Smooth muscle cell (in vitro differentiated cells): ENCODE data around the gene APBA2. TPM values are rescaled to one million over a fixed set of nuclear protein-coding genes. Genes with fewer than 3 reads are reported as not detected.
A peak's percentile ranks its signal among the peaks of the same experiment; 100 is the strongest.

ENCODE experiments used
- DNase-seq: peaks from one replicate; lab custom pipeline; 2025; ENCODE audit not compliant: unreplicated experiment; lab: John Stamatoyannopoulos, UW
- H2AFZ ChIP-seq: fragments of 200-600 bp; sonication (generic); 2 replicates; pipeline ENCODE4 v1.6.0; 2016; ENCODE audit warnings: antibody characterized with exemption, low read depth, mild to moderate bottlenecking
- H3F3A ChIP-seq: fragments of 200-600 bp; sonication (generic); 2 replicates; pipeline ENCODE4 v1.6.0; 2017; ENCODE audit warnings: antibody characterized with exemption, low read depth
- H3K27ac ChIP-seq: fragments of 200-600 bp; sonication (generic); 2 replicates; pipeline ENCODE4 v1.5.1; 2016; ENCODE audit warnings: low read depth, mild to moderate bottlenecking
- H3K27me3 ChIP-seq: fragments of 200-600 bp; sonication (generic); 2 replicates; pipeline ENCODE4 v1.6.1; 2016; ENCODE audit warnings: low read depth, mild to moderate bottlenecking
- H3K36me3 ChIP-seq: fragments of 200-600 bp; sonication (generic); 2 replicates; pipeline ENCODE4 v1.5.1; 2016; ENCODE audit warnings: low read depth
- H3K4me1 ChIP-seq: fragments of 200-600 bp; sonication (generic); 2 replicates; pipeline ENCODE4 v1.5.1; 2016; ENCODE audit warnings: low read depth
- H3K4me2 ChIP-seq: fragments of 200-600 bp; sonication (generic); 2 replicates; pipeline ENCODE4 v1.6.0; 2016; ENCODE audit warnings: mild to moderate bottlenecking
- H3K4me3 ChIP-seq: fragments of 200-600 bp; sonication (generic); 2 replicates; pipeline ENCODE4 v1.5.1; 2016; ENCODE audit warnings: mild to moderate bottlenecking
- H3K79me2 ChIP-seq: fragments of 200-600 bp; sonication (generic); 2 replicates; pipeline ENCODE4 v1.6.0; 2016; ENCODE audit warnings: low read depth, mild to moderate bottlenecking
- H3K9ac ChIP-seq: fragments of 200-600 bp; sonication (generic); 2 replicates; pipeline ENCODE4 v1.6.0; 2016; ENCODE audit warnings: low read depth
- H3K9me3 ChIP-seq: fragments of 200-600 bp; sonication (generic); replicated peaks from 2 replicates; pipeline ENCODE4 v1.5.1; 2016; ENCODE audit warnings: low read depth
- H4K20me1 ChIP-seq: fragments of 200-600 bp; sonication (generic); 2 replicates; pipeline ENCODE4 v1.6.0; 2016; ENCODE audit warnings: low read depth
- WGBS: methylation state at CpG from one replicate; pipeline ENCODE4 v1.1.7; 2016; ENCODE audit warnings: low lambda C conversion rate; 5-methylcytosine and 5-hydroxymethylcytosine counted together
- polyA plus RNA-seq: library from polyadenylated mRNA; unstranded; fragments of >200 nt; fragmentation: Nextera tagmentation; extraction: Ambion mirVana; gene quantifications from 2 replicates; pipeline ENCODE4 v1.2.1, GENCODE V29; 2016
- total RNA-seq: library from RNA; depleted of rRNA; stranded (reverse); fragments of >200 nt; gene quantifications from 2 replicates; pipeline ENCODE4 v1.2.3, GENCODE V29; 2014
- TF ChIP-seq, protein P1 (sequence below): fragments of 200-600 bp; sonication (generic); IDR thresholded peaks from 2 replicates; pipeline ENCODE4 v1.5.1; 2017; ENCODE audit warnings: borderline replicate concordance, mild to moderate bottlenecking, antibody characterized with exemption; ENCODE audit not compliant: insufficient read depth, poor library complexity, severe bottlenecking

The APBA2 gene
- total and polyA plus RNA-seq, 2 experiments from 2014 or later, result 10.2 to 14.9 TPM

DNA sequence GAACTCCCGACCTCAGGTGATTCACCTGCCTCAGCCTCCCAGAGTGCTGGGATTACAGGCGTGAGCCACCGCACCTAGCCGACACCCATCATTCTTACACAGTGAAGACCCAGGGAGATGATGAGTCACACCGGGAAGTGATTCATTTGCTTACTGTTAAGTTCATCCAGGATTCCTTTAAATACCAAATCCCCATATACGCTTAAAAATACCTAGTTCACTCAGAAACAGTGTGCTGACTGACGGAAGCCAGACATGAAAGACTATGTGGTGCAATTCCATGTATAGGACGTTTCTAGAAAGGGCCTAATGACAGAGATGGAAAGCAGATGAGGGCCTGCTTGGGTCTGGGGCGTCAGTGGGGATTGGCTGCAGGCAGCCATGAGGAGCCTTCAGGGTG, 75.2 kb downstream of the APBA2 start:
- Histone ChIP-seq H4K20me1 (no peaks in the 10 kb centered on the region), H3F3A (no peaks in the 10 kb centered on the region), H3K79me2 (no peaks in the 10 kb centered on the region), H3K27me3 (no peaks in the 10 kb centered on the region), H3K9me3 (no peaks in the 10 kb centered on the region), H2AFZ (no peak overlapping the region), H3K4me3 (no peak overlapping the region), H3K36me3 (no peaks in the 10 kb centered on the region), H3K4me2 (peak overlapping the region; percentile 9), H3K9ac (no peak overlapping the region), H3K4me1 (no peaks in the 10 kb centered on the region), H3K27ac (peak overlapping the region; percentile 75)
- 27% methylated on average over 9 of the region's 9 CpGs for WGBS
- DNase-seq, result no peak
- TF ChIP-seq, protein P1, sequence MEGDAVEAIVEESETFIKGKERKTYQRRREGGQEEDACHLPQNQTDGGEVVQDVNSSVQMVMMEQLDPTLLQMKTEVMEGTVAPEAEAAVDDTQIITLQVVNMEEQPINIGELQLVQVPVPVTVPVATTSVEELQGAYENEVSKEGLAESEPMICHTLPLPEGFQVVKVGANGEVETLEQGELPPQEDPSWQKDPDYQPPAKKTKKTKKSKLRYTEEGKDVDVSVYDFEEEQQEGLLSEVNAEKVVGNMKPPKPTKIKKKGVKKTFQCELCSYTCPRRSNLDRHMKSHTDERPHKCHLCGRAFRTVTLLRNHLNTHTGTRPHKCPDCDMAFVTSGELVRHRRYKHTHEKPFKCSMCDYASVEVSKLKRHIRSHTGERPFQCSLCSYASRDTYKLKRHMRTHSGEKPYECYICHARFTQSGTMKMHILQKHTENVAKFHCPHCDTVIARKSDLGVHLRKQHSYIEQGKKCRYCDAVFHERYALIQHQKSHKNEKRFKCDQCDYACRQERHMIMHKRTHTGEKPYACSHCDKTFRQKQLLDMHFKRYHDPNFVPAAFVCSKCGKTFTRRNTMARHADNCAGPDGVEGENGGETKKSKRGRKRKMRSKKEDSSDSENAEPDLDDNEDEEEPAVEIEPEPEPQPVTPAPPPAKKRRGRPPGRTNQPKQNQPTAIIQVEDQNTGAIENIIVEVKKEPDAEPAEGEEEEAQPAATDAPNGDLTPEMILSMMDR, result no peak

DNA sequence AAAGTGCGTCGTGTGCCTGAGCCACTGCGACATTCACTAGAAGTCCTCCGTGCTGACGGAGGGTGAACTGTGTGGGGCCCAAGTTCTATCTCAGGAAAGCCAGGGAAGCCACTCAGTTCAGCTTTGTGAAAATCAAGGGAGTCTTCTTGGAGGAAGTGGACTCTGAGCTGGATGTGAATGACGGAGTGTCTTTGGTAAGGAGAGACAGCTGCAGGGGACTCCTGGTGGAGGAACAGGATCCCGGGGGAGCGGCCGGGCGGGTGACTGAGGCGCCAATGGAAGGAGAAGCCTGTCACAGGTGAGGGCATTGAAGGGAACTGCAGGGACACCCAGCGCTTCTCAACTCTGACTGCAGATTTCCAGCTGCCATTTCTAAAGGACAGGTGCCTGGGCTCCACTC, 75.6 kb downstream of the APBA2 start:
- TF ChIP-seq, protein P1, result no peak
- Histone ChIP-seq H2AFZ (no peak overlapping the region), H3K9me3 (no peaks in the 10 kb centered on the region), H4K20me1 (no peaks in the 10 kb centered on the region), H3K4me2 (peak overlapping the region; percentile 9), H3K27ac (peak overlapping the region; percentile 75), H3K36me3 (no peaks in the 10 kb centered on the region), H3K4me1 (no peaks in the 10 kb centered on the region), H3K79me2 (no peaks in the 10 kb centered on the region), H3K9ac (no peak overlapping the region), H3F3A (no peaks in the 10 kb centered on the region), H3K27me3 (no peaks in the 10 kb centered on the region), H3K4me3 (no peak overlapping the region)
- no peak for DNase-seq
- WGBS, result 60% methylated on average over 12 of the region's 12 CpGs

DNA sequence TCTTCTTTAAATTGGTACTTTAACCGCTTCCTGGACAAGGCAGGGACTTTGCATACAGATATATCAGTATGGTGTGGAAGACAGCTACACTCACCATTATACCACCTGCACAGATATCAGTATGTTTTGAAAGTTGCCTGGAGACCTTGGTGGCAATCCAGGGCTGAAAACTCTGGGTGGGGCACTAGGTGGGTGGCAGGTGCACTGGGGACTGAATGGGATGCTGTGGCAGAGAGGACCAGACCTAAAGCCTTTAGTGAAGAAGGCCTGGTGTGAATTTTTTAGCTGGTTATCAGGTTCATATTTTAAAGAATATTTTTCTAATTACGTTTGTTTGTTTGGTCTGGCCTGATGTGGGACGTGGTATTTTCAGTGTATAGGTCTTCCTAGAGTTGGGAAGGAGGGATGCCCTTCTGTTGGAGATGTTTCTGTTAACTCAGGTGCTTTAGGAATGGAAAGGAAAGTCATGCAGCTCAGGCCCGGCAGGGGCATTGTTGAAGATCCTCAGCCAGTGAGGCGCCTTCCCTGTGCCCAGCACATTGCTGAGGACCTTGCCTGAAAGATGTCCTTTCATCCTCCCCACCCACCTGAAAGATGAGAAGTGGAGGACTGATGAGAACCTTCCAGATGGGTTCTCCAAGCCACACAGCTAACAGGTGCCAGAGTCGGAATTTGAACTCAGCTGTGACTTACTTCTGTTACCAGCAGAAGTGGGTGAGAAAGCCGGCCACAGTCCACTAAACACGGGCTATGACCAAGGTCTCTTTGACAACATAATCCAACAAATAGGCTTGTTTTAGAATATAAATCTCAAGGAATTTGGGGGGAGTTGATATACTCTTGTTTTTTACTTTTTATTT, 77.3 kb downstream of the APBA2 start:
- peaks cover 5% of the 10 kb centered on the region for H3F3A ChIP-seq
- H3K9ac ChIP-seq, result no peak overlapping the region
- no peaks in the 10 kb centered on the region for H3K79me2 ChIP-seq
- WGBS, result 88% methylated on average over 8 of the region's 8 CpGs
- no peak overlapping the region for H3K27ac ChIP-seq
- no peak for DNase-seq
- H3K27me3 ChIP-seq, result no peaks in the 10 kb centered on the region
- no peak overlapping the region for H3K4me2 ChIP-seq
- no peaks in the 10 kb centered on the region for H3K36me3 ChIP-seq
- H3K4me1 ChIP-seq, result no peaks in the 10 kb centered on the region
- TF ChIP-seq, protein P1, result no peak
- no peaks in the 10 kb centered on the region for H3K9me3 ChIP-seq
- H3K4me3 ChIP-seq, result no peak overlapping the region
- no peaks in the 10 kb centered on the region for H4K20me1 ChIP-seq
- no peak overlapping the region for H2AFZ ChIP-seq

DNA sequence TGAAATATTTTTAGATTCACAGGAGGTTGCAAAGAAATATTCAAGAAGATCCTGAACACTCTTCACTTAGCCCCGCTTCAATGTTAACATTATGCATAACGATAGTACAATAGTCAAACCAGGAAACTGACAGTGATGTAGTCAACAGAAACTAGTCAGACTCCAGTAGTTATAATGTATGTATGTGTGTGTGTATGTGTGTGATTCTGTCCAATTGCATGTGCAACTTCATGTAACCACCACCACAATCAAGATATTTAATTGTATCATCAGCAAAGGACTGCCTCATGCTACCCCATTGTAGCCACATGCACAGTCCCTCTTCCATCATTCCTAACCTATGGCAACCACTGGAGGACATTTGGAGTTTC, 77.9 kb downstream of the APBA2 start:
- Histone ChIP-seq H3K4me1 (peaks cover under 1% of the 10 kb centered on the region), H3K4me3 (no peak overlapping the region), H3K27ac (no peak overlapping the region), H3K9me3 (no peaks in the 10 kb centered on the region), H3K4me2 (no peak overlapping the region), H3F3A (peaks cover 5% of the 10 kb centered on the region), H3K79me2 (no peaks in the 10 kb centered on the region), H2AFZ (no peak overlapping the region), H3K36me3 (no peaks in the 10 kb centered on the region), H3K27me3 (no peaks in the 10 kb centered on the region), H4K20me1 (no peaks in the 10 kb centered on the region), H3K9ac (no peak overlapping the region)
- WGBS, result 100% methylated on average over 2 of the region's 2 CpGs
- TF ChIP-seq, protein P1, result no peak
- no peak for DNase-seq
